Retinal pigment epithelial cell (primary cell): ENCODE measurements around the gene TNRC6C.
A peak's percentile ranks its signal among the peaks of the same experiment; 100 is the strongest.

ENCODE experiments used
- DNase-seq: peaks from one replicate; pipeline ENCODE4 v3.0.0-alpha.2; 2010; ENCODE audit warnings: low read depth
- H3K4me3 ChIP-seq: 2 replicates; pipeline ENCODE4 v1.5.1; 2011; ENCODE audit warnings: mild to moderate bottlenecking, low read length, control low read depth, moderate library complexity
- CTCF ChIP-seq: conservative IDR thresholded peaks from 2 replicates; pipeline ENCODE4 v1.5.1; 2011; ENCODE audit warnings: low read depth, low read length, control low read depth, inconsistent platforms

The TNRC6C gene

GRCh38 chr17:78095035-78095434 is 136.5 kb downstream of the TNRC6C start:
- no peak overlapping the region for H3K4me3 ChIP-seq
- no peak for TF ChIP-seq CTCF
- no peak for DNase-seq

- H3K4me3 ChIP-seq, result no peak overlapping the region
- no peak for DNase-seq
- TF ChIP-seq CTCF, result no peak
Measured at GRCh38 chr17:78096093-78096492, 137.6 kb downstream of the TNRC6C start.

GRCh38 chr17:78101112-78101511 is 142.6 kb downstream of the TNRC6C start:
- TF ChIP-seq CTCF, result no peak

GRCh38 chr17:78101542-78101941 is 143.0 kb downstream of the TNRC6C start:
- no peak for DNase-seq
- H3K4me3 ChIP-seq, result no peak overlapping the region
- no peak for TF ChIP-seq CTCF

More at GRCh38 chr17:78101112-78101511, 142.6 kb downstream of the TNRC6C start:
- no peak overlapping the region for H3K4me3 ChIP-seq
- no peak for DNase-seq

GRCh38 chr17:78103311-78103710 is 144.8 kb downstream of the TNRC6C start:
- H3K4me3 ChIP-seq, result no peak overlapping the region
- TF ChIP-seq CTCF, result no peak
- no peak for DNase-seq

- TF ChIP-seq CTCF, result no peak
- DNase-seq, result no peak
- H3K4me3 ChIP-seq, result no peak overlapping the region
Measured at GRCh38 chr17:78104540-78104941, 146.0 kb downstream of the TNRC6C start.

- peak overlapping the region; percentile 41 for H3K4me3 ChIP-seq
- no peak for TF ChIP-seq CTCF
- peak; percentile 72 for DNase-seq
Measured at GRCh38 chr17:78105101-78105500, 146.6 kb downstream of the TNRC6C start.
